HuH-7.5 (cell line): ENCODE data around the gene PCNX2.
A peak's percentile ranks its signal among the peaks of the same experiment; 100 is the strongest.
"Not testable (repeated sequence)": the region's sequence is repeated elsewhere in the genome, so short reads cannot be mapped to it uniquely, and the experiment has no call there.

Source experiments
- DNase-seq: peaks from one replicate; pipeline ENCODE4 v3.0.0; 2011; ENCODE audit warnings: low spot score

Gene PCNX2

GRCh38 chr1:233227930-233228465 is 67.5 kb downstream of the PCNX2 start:
- DNase-seq = no peak

DNA sequence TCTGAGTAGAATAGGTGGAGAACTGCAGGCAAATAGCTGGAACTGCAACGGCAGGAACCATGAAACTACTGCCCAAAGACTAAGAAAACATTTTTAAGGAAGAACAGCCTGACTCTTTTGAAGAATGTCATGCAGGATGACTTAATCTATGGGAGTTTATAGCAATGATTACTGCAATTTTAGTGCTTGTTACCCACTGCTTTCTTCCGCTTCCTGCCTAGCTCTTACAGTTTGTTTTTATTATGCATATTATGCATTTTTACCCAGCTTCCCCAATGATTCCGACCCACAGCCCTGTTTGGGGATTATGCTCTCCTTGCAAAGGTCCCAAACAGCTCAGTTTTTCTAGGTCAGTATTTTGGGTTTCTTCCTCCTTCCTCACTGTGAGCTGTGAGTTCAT is 71.2 kb downstream of the PCNX2 start:
- DNase-seq = no peak

DNA sequence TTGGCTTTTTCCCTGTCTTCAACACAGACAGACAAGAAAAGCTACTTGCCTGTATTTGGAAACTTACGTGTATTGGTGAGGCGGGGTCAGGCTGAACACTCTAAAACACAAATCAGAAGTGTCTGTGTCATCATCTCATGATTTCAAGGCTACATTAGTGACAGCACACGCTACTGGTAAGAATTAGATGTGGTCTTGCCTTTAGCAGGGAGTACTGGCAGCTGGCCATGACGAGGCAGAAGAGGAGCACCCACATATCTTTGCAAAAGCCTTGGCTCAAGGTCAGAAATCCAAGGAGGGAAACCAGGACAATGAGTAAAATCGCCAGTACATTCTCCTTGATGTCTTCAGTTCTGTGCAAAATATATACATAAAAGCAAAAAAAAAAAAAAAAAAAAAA is 77.7 kb downstream of the PCNX2 start:
- no peak for DNase-seq

- no peak for DNase-seq
These were observed 79.5 kb downstream of the PCNX2 start for GRCh38 chr1:233216009-233216408.

GRCh38 chr1:233215135-233215760 is 80.3 kb downstream of the PCNX2 start:
- no peak for DNase-seq

DNA sequence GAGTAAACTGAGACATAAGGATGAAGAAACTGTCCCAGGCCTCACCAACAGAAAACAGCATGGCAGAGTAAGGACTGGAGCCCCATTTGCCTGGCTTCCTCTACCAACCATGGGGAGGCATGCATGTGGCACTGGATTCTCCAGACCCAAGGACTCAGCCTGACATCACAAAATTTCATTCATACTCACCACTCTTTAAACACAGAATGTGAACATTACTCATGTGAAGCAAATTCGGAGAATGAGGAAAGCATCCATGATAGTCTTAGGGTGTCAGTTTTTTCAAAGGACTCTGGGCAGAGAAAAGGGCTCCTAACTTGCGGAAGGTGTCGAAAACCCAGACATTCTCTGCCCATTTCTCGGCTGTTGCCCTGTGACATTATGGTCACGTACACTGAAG is 83.9 kb downstream of the PCNX2 start:
- no peak for DNase-seq

- DNase-seq = no peak
These were observed 84.4 kb downstream of the PCNX2 start for GRCh38 chr1:233211106-233211505.

- DNase-seq = no peak
These were observed 86.0 kb downstream of the PCNX2 start for GRCh38 chr1:233209481-233209880.

DNA sequence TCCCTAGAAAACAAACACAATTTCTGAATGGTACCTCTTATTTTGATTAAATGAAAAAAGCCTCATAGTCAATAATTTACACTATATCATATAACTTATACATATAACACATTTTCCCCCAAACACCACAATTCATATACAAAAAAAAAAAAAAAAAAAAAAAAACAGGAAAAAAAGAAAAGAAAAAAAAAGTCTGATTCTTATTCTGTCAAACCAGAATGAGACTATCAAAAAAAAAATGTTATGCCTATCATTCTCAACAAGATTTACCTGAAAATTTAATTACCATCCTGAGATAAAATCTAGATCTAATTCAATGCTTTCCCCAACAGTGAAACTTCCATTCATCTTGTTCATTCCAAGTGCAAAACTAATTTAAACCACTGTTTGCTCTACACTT is 86.8 kb downstream of the PCNX2 start:
- DNase-seq = no peak

- DNase-seq = no peak
These were observed 97.6 kb downstream of the PCNX2 start for GRCh38 chr1:233197940-233198339.

DNA sequence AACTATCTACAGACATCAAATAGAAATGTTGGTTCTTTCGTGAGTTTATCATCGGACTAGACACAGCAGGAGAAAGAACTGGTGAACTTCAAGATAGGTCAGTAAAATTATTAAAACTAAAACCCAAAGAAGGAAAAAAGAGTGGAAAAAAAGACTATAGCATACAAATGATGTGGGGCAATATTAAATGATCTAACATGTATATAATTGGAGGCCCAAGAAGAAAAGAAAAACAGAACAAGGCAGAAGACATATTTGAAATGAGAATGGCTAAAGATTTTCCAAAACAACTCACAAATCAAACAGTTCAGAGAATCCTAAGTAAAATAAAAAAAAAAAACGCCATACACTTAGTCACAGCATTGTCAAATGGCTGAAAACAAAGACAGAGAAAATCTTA is 101.8 kb downstream of the PCNX2 start:
- DNase-seq = no peak

GRCh38 chr1:233190987-233191386 is 104.5 kb downstream of the PCNX2 start:
- DNase-seq = no peak

DNA sequence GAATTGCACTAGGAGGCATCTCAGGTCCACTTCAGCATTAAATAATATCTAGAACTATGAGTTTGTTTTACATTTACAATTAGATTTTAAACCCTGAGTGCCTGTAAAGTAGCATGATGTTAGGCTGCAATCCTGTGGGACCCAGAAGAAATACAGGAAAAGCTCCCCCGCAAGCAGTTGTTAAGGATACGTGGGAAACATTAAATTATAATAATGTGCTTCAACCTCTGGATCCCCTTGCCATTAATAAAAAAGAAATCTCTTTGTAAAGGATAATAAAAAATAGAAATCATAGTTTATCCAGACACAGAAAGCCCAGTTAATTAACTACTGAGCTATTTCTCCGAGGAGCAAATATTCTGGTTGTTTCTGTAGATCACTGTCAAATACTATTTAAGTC is 106.0 kb downstream of the PCNX2 start:
- no peak for DNase-seq

DNA sequence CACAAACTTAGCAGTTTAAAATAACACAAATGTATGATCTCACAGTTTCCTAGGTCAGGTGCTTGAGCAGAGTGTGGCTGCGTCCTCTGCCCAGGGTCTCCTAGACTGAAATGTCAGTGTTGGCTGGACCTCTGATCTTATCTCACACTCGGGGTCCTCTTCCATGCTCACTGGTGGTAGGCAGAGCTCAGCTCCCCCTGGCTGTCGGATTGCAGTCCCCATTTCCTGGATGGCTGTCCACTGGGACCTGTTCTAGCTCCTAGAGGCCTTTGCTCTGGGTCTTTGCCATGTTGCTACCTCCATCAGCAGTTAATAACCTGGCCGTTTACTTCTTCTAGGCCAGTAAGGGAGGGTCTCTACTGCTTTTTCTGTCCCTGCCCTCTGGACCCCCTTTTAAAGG is 107.5 kb downstream of the PCNX2 start:
- DNase-seq = no peak

- no peak for DNase-seq
These were observed 112.1 kb downstream of the PCNX2 start for GRCh38 chr1:233183226-233184020.

DNA sequence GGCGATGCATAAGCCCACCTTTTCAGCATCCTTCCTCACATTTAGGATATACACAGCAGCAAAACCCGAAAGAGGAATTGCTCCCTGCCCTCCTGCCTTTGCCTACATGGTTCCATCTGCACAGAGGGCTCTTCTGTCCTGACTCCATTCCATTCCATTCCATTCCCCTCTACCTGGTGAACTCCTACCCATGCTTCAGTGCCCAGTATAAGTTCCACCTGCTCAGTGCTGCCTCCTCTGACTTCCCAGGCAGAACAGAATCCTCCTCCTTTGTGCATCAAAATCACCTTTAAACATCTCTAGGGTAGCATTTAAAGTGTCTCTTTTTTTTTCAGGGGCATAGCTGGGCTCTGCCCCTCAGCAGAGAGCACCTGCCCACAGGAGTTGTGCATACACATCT is 112.9 kb downstream of the PCNX2 start:
- DNase-seq = no peak

DNA sequence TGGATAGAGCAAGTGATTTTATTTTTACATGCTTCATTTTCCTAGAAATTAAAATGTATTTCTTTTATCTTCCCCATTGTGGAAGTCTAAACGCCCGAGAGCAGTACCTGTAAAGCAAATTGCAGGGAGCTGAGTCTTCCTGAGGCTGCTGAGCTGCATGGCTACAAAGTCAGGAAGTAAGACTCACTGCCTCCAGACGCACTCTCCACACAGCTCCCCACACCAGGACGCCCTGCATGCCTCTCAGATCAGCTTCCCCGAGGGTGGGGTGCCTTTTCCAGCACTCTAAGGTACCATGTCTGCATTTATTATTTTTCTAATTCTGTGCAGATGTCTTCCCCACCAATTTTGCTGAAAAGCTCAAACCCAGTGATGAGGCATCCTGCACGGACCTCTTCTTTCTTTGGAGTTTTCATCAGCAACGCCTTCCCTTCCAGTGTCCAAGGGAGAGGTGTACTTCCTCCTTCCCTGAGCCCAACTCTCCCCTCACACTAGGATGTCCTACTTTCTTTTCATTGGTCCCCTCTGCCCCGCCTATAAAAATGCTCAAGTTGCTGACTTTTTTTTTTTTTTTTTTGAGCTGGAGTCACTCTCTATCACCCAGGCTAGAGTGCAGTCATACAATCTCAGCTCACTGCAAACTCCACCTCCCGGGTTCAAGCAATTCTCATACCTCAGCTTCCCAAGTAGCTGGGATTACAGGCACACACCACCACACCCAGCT is 114.7 kb downstream of the PCNX2 start:
- no peak for DNase-seq

- DNase-seq = not testable (repeated sequence)
These were observed 115.9 kb downstream of the PCNX2 start for GRCh38 chr1:233179638-233180037.

GRCh38 chr1:233172201-233172600 is 123.3 kb downstream of the PCNX2 start:
- peak; percentile 16 for DNase-seq

- DNase-seq = no peak
These were observed 124.8 kb downstream of the PCNX2 start for GRCh38 chr1:233170741-233171140.

GRCh38 chr1:233168384-233168783 is 127.1 kb downstream of the PCNX2 start:
- DNase-seq = no peak

GRCh38 chr1:233166896-233167295 is 128.6 kb downstream of the PCNX2 start:
- DNase-seq = no peak

DNA sequence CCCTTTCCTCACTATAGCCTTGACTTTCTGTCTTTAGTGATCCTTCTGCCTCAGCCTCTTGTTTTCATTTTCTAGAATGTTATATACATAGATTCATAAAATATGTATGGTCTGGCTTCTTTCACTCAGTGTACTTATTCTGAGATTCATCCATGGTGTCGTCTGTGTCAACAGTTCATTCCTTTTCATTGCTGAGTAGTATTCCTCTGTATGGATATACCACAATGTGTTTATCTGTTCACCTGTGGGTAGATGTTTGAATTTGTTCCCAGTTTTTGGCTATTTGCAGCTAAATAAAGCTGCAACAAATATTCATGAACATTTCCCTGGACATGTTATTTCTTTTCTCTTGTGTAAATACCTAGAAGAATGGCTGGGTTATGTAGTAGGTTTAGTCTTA is 131.8 kb downstream of the PCNX2 start:
- no peak for DNase-seq
